Kidney epithelial cell (primary cell): ENCODE data around the gene PAGE4. TPM values are rescaled to one million over a fixed set of nuclear protein-coding genes. Genes with fewer than 3 reads are reported as not detected.

ENCODE experiments used
- DNase-seq: peaks from one replicate; pipeline ENCODE4 v3.0.0-alpha.2; 2010; ENCODE audit warnings: low read depth
- H3K27me3 ChIP-seq: 2 replicates; pipeline ENCODE4 v1.6.0; 2011; ENCODE audit warnings: low read length; ENCODE audit not compliant: control insufficient read depth, insufficient read depth
- H3K36me3 ChIP-seq: 2 replicates; pipeline ENCODE4 v1.5.1; 2011; ENCODE audit warnings: low read length; ENCODE audit not compliant: control insufficient read depth, insufficient read depth
- H3K4me3 ChIP-seq: 2 replicates; pipeline ENCODE4 v1.5.1; 2011; ENCODE audit warnings: low read depth, mild to moderate bottlenecking, control low read depth, low read length
- CTCF ChIP-seq: IDR thresholded peaks from 2 replicates; pipeline ENCODE4 v1.5.1; 2011; ENCODE audit warnings: mild to moderate bottlenecking, moderate library complexity, low read length, control low read depth, inconsistent platforms; ENCODE audit not compliant: insufficient read depth, poor library complexity, severe bottlenecking
- total RNA-seq: library from RNA; depleted of rRNA; stranded (reverse); fragments of >200 nt; gene quantifications from 2 replicates; pipeline ENCODE4 v1.2.3, GENCODE V29; 2015

Gene PAGE4
- total RNA-seq, 1 donor from 2014 or later = not detected

- no peaks in the 10 kb centered on the region for H3K27me3 ChIP-seq
- no peak for TF ChIP-seq CTCF
- no peaks in the 10 kb centered on the region for H3K36me3 ChIP-seq
- H3K4me3 ChIP-seq = no peak overlapping the region
- no peak for DNase-seq
Measured at GRCh38 chrX:49880668-49881067, 51.6 kb downstream of the PAGE4 start.

Other genes with a start within 250 kb of the PAGE4 start
- gene GAGE12H, start 249.4 kb upstream of the PAGE4 start, total RNA-seq = not detected in 2 replicates
- gene GAGE2A, start 239.8 kb upstream of the PAGE4 start, total RNA-seq = not detected in 2 replicates
- not detected in 2 replicates for gene GAGE1, start 230.3 kb upstream of the PAGE4 start, total RNA-seq
- not detected in 2 replicates for gene PAGE1, start 133.3 kb upstream of the PAGE4 start, total RNA-seq
- gene USP27X, start 50.2 kb downstream of the PAGE4 start, total RNA-seq = 3.1 and 3.4 TPM in 2 replicates
- 15.6 and 22.1 TPM in 2 replicates for gene CLCN5, start 93.3 kb downstream of the PAGE4 start, total RNA-seq